Progenitor cell of endocrine pancreas (in vitro differentiated cells): Measurements from ENCODE around the gene GSE1. TPM values are rescaled to one million over a fixed set of nuclear protein-coding genes. Genes with fewer than 3 reads are reported as not detected.

Experiments
- DNase-seq: peaks from one replicate; pipeline ENCODE4 v3.0.0; 2021; ENCODE audit warnings: low spot score; ENCODE audit not compliant: unreplicated experiment
- H3K27ac Mint-ChIP-seq: 2 replicates; pipeline ENCODE4 v1.8.0; 2021; ENCODE audit warnings: mild to moderate bottlenecking, moderate library complexity, mixed read lengths
- H3K27me3 Mint-ChIP-seq: 2 replicates; pipeline ENCODE4 v1.8.0; 2021; ENCODE audit warnings: mixed read lengths
- H3K36me3 Mint-ChIP-seq: 2 replicates; pipeline ENCODE4 v1.8.0; 2022; ENCODE audit warnings: mixed read lengths; ENCODE audit not compliant: insufficient read depth
- H3K4me1 Mint-ChIP-seq: 2 replicates; pipeline ENCODE4 v1.8.0; 2021; ENCODE audit warnings: low read depth, mixed read lengths
- H3K4me3 Mint-ChIP-seq: 2 replicates; pipeline ENCODE4 v1.8.0; 2021; ENCODE audit warnings: low read depth, mild to moderate bottlenecking, moderate library complexity, mixed read lengths
- H3K9me3 Mint-ChIP-seq: 2 replicates; pipeline ENCODE4 v1.8.0; 2021; ENCODE audit warnings: low read depth, mixed read lengths
- total RNA-seq: library from RNA; stranded (reverse); gene quantifications from 2 replicates; pipeline ENCODE4 v1.2.1, GENCODE V29; 2021
- TF ChIP-seq, protein P1 (sequence below): fragments of 200-600 bp; sonication (generic); IDR thresholded peaks from one replicate; pipeline ENCODE4 v1.5.0; 2021; ENCODE audit warnings: antibody characterized with exemption, mild to moderate bottlenecking; ENCODE audit not compliant: unreplicated experiment

The GSE1 gene
- total RNA-seq, 1 donor from 2014 or later: 136 TPM

DNA sequence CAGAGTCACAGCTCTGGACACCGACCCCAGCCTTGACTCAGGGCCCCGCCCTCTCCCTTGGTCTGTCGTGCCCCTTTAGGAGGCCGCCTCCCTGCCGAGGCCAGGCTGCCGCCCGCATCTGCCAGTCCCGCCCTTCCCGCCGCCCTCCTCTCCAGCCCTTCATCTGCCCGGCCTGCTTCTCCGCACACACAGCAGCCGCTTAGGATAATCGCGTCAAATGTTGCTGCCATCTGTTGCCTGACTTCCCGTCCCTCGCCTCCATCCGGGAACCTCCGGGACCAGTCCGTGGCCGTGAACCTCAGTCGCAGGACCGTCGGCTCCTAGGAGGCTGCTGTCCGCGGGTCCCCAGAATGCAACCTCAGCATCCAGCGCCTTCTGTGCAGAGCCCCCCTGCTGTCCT is 11.9 kb downstream of the GSE1 start:
- peak overlapping the region; percentile 41 for H3K27ac Mint-ChIP-seq
- H3K4me1 Mint-ChIP-seq: peaks cover 61% of the 10 kb centered on the region
- TF ChIP-seq, protein P1, sequence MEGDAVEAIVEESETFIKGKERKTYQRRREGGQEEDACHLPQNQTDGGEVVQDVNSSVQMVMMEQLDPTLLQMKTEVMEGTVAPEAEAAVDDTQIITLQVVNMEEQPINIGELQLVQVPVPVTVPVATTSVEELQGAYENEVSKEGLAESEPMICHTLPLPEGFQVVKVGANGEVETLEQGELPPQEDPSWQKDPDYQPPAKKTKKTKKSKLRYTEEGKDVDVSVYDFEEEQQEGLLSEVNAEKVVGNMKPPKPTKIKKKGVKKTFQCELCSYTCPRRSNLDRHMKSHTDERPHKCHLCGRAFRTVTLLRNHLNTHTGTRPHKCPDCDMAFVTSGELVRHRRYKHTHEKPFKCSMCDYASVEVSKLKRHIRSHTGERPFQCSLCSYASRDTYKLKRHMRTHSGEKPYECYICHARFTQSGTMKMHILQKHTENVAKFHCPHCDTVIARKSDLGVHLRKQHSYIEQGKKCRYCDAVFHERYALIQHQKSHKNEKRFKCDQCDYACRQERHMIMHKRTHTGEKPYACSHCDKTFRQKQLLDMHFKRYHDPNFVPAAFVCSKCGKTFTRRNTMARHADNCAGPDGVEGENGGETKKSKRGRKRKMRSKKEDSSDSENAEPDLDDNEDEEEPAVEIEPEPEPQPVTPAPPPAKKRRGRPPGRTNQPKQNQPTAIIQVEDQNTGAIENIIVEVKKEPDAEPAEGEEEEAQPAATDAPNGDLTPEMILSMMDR: no peak

DNA sequence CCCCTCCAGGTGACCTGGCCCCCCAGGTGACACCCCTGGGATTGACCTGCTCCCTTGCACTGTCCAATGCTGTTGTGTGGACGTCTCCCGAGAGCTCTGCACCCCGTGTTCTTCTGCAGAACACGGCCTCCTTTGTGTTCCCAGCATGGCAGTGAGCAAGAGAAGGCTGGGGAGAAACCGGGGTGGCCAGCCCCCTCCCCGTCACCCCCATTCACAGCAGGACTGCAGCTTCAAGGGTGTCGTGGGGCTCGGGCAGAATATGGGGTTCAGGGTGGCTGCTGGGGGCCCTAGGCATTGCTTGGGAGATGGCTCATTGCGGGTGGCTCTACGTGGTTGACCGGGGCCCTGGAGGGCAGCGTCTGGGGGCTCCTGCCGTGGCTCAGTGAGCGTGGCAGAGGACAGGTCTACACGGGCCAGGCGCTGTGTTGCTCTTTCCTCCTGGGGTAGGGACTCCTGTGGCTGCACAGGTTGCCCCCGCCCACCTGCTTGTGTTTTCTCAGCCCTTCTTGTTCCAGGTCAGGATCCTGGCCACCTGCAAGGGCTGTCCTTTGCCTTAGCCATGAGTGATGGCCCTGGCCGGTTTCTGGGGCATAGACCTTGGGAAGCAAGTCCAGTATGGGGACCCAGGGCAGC is 12.5 kb downstream of the GSE1 start:
- no peak for DNase-seq
- H3K36me3 Mint-ChIP-seq: peaks cover 11% of the 10 kb centered on the region
- no peak overlapping the region for H3K4me3 Mint-ChIP-seq
- H3K4me1 Mint-ChIP-seq: peaks cover 60% of the 10 kb centered on the region
- no peaks in the 10 kb centered on the region for H3K27me3 Mint-ChIP-seq
- H3K27ac Mint-ChIP-seq: peak overlapping the region; percentile 49
- H3K9me3 Mint-ChIP-seq: no peaks in the 10 kb centered on the region
- TF ChIP-seq, protein P1: no peak

More for the DNA sequence above, 11.9 kb downstream of the GSE1 start:
- DNase-seq: no peak
- Mint-ChIP-seq H3K27me3 (no peaks in the 10 kb centered on the region), H3K36me3 (peaks cover 11% of the 10 kb centered on the region), H3K4me3 (no peak overlapping the region), H3K9me3 (no peaks in the 10 kb centered on the region)

DNA sequence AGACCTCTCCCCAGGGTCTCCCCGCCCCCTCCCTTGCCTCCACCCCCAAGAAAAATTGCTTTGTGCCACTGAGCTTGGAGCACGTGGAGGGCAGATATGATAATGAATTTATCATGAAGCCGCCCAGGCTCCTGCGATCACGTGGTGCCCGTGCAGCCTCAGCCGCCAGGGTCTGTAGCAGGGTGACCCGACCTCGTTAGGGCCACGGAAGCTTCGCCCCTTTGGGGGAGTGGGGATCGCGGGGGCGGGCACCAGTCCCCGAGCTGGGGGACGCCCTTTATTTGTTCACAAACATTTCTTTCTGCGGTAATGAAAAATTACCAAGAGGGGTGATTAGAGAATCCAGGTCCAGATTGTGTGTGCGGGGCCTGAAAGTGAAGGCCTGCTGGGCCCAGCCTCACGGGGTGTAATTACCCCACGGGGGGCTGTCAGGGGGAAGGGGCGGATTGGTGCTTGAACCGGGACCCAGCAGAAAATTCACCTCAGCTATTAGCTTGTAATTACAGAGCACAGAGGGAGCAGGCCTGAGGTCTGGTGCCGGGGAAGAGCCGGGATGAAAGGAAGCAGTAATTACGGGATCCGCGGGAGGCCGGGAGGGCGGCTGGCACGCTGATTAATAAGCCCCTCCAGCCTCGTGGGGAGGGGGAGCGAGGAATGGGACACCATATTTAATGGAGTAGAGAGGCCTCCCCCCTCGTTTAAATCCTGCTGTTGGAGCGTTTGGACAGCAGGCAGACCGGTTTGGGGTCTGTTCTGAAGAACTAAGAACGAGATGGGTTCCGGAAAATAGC is 13.3 kb downstream of the GSE1 start:
- no peak for DNase-seq
- TF ChIP-seq, protein P1: no peak
- H3K9me3 Mint-ChIP-seq: no peaks in the 10 kb centered on the region
- peak overlapping the region; percentile 96 for H3K27ac Mint-ChIP-seq
- H3K36me3 Mint-ChIP-seq: peaks cover 11% of the 10 kb centered on the region
- H3K27me3 Mint-ChIP-seq: no peaks in the 10 kb centered on the region
- peak overlapping the region; percentile 53 for H3K4me3 Mint-ChIP-seq
- H3K4me1 Mint-ChIP-seq: peaks cover 54% of the 10 kb centered on the region

DNA sequence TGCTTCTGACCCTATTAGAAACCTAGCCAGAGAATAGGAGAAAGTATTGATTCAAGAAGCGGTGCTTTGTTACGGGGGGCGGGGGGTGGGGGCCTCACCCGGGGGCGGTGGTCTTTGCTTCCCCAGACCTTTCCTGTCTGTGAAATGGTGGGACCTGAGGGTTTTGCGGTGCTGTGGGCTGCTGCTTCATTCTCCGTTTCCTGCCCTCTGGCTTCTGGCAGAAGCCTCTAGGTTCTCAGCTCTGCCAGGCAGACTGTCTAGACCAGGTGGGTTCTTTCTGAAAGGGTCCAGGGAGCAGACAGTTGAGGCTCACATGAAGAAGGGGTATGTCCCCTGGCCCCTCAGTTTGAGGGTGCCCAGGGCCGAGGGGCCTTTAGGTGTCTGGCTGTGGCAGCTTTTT is 14.0 kb downstream of the GSE1 start:
- peaks cover 48% of the 10 kb centered on the region for H3K4me1 Mint-ChIP-seq
- peak overlapping the region; percentile 84 for H3K27ac Mint-ChIP-seq
- no peaks in the 10 kb centered on the region for H3K9me3 Mint-ChIP-seq
- H3K36me3 Mint-ChIP-seq: peaks cover 11% of the 10 kb centered on the region
- H3K27me3 Mint-ChIP-seq: no peaks in the 10 kb centered on the region
- TF ChIP-seq, protein P1: no peak
- DNase-seq: no peak
- H3K4me3 Mint-ChIP-seq: no peak overlapping the region

DNA sequence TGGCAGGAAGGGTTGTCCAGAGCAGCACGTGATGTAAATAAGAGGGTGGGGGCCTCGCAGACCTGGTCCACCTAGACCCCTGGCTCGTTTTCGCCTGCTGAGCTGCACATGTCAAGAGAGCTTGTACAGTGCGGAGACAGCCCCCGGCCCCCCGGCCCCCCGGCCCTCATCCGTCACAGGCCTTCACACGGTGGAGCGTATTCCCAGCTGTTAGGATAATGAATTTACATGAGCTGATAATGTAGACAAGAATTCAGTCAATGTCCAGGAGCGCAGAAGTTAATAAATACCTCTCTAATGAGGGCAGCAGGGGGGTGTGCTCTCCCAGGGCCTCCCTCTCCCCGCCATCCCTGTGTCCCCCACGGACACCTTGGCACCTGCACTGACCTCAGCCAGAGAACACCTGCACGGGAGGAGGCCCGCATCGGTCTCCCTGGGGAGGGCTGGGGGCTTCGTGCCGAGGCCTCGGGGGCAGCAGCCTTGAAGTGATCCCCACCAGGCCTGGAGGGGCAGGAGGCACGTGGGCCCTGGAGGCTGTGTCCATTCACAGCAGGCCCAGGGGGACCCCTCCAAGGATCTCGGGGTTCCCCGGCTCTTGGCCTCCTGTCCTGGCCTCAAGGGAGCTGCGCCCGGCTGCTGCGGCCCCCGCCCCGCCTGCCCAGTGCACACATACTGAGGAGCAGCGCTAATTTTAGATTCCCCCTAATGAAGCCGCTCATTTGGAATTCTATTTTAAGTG is 14.6 kb downstream of the GSE1 start:
- Mint-ChIP-seq H3K9me3 (no peaks in the 10 kb centered on the region), H3K27me3 (no peaks in the 10 kb centered on the region), H3K4me3 (no peak overlapping the region), H3K36me3 (peaks cover 11% of the 10 kb centered on the region), H3K4me1 (peaks cover 44% of the 10 kb centered on the region), H3K27ac (peak overlapping the region; percentile 84)
- no peak for DNase-seq
- TF ChIP-seq, protein P1: no peak
